HG03558 (cell line): ENCODE data around the gene MITF.
"Not testable (repeated sequence)": the region's sequence is repeated elsewhere in the genome, so short reads cannot be mapped to it uniquely, and the experiment has no call there.

Experiments
- ATAC-seq: cut with Tn5 transposase; IDR thresholded peaks from one replicate; pipeline ENCODE4 v1.9.1; 2021; ENCODE audit warnings: moderate number of reproducible peaks; ENCODE audit not compliant: unreplicated experiment; ENCODE audit errors: extremely low read depth

MITF gene

DNA sequence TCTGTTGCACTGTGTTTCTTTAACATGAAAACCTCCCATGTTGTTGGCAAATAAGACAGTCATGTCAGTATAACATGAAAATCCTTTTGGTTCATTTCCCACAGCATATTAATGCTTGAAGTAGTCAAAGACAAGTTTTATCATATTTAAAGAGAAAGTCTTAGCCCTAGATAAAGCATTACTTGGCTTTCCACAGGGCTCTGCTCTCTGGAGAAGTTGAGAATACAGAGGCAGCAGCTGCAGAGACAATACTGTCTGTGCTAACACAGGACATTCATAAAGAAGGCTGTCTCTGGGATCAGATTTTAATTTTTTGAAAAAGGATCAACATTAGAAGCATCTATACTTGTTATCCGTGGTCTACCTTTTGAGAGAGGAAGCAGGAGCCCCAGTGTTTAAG lies 156.8 kb downstream of the MITF start:
- no peak for ATAC-seq

DNA sequence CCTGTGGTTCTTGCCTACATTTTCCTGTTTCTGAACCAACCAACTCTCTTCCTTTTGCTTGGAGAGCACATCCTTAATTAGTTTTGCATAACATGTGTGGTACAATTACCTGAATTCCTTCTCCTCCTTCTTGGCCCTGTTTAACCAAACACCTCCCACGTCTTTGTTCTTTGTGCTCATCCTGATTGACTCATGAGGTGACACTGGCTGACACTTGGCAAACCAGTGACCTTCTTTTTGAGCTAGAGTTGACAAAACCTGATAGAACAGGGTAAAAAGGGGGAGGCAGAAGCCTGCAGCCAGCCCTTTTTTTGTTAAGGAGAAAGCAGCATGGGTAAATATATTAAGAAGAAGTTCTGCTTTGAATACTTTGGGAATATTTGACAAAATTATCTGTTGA lies 161.1 kb downstream of the MITF start:
- ATAC-seq: no peak

- ATAC-seq: no peak
Measured at GRCh38 chr3:69901802-69902201, 162.5 kb downstream of the MITF start.

DNA sequence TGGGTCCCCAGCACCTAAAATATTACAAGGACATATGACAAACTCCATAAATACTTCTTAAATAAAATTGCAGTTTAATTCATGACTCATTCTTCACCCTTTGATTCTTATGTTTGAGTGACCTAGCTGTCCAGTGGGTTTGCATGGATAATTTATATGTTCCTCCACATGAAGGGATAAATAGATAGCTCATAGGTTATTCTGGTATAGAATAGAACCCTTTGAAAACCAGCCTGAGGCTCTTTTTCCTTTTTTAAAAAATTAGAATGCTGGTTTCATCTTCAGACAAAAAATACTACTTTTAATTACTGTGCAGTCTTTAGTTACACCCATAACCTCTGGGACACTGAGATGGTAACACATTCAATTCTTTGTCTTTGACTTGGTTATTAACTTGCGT lies 163.1 kb downstream of the MITF start:
- no peak for ATAC-seq

DNA sequence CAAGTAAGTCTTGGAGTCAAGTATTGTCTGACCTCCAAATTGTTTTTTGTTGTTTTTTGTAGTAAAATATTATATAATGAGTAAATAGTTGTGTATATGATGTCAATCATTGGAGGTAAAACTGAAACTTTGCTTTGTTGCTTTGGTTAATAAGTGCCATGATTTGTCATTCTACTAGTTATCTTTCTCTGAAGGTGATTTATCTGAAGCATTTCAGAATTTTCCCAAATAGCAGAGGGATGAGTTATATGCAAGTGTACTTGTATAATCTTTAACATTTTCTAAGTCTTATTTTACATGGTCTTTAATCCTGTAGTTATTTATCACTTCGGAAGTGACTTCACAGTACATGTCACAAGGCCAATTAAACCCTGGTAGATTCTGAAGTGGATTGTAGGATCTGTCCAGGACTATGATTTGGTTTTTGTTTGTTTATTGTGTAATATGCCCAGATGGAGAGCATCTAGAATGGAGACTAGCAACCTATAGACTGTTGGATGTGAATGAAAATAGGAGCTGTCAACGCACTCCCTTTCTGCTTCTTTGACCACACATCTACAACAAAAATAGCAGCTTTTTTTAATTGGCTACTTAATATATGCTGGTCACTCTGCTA lies 167.2 kb downstream of the MITF start:
- ATAC-seq: no peak

- no peak for ATAC-seq
Measured at GRCh38 chr3:69907554-69907953, 168.3 kb downstream of the MITF start.

- not testable (repeated sequence) for ATAC-seq
Measured at GRCh38 chr3:69909859-69910258, 170.6 kb downstream of the MITF start.

- ATAC-seq: no peak
Measured at GRCh38 chr3:69913422-69913821, 174.2 kb downstream of the MITF start.

- ATAC-seq: no peak
Measured at GRCh38 chr3:69914395-69914794, 175.1 kb downstream of the MITF start.

GRCh38 chr3:69915726-69916125 lies 176.5 kb downstream of the MITF start:
- ATAC-seq: no peak

DNA sequence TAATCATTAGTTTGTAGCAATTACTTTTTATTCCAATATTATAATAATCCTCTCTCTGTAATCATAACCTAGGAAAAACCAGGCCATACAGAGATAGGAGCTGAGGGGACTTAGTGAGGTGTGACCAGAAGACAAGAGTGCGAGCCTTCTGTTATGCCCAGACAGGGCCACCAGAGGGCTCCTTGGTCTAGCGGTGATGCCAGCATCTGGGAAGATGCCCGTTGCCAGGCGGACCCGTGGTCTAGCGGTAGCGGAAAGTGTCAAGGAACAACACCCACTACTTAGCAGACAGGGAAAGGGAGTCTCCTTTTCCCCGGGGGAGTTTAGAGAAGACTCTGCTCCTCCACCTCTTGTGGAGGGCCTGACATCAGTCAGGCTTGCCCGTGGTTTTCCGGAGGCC lies 180.7 kb downstream of the MITF start:
- not testable (repeated sequence) for ATAC-seq

DNA sequence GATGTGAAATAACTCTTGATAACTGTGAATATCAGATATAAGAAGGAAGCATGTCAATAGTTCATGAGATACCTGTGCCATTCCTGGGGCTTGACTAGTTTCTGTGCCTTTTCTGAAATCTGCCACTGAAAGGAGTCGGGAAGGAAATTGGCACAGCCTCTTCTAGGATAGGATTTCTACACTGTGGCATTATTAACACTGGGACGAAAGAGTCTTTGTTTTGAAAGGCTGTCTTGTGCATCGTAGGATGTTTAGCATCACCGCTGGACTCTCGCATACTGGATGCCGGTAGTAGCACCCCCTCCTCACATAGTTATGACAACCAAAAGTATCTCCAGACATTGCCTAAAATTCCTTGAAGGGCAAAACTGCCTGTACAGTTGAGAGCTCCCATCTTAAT lies 182.4 kb downstream of the MITF start:
- ATAC-seq: no peak

DNA sequence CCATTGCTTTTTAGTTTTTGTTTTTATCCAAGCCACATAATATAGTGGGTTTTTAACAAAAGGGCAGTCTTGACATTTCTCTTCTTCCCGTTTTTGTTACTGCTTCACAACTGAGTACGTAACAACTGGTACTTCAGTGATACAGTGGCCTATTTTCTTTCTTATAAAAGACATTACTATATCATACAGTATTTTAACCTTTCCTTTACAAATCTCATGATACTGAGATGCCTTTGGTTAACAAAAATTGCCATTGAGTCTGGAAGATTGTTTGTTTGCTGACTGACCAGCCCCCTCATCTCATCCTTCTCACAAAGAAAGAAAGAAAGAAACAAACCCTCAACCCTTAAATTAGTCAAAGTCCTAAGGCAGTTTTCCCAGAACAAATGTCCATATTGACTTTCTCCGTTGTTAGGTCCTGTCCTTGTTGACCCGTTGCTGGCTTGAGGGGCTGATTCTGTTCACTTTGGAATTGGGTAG lies 183.3 kb downstream of the MITF start:
- ATAC-seq: no peak

DNA sequence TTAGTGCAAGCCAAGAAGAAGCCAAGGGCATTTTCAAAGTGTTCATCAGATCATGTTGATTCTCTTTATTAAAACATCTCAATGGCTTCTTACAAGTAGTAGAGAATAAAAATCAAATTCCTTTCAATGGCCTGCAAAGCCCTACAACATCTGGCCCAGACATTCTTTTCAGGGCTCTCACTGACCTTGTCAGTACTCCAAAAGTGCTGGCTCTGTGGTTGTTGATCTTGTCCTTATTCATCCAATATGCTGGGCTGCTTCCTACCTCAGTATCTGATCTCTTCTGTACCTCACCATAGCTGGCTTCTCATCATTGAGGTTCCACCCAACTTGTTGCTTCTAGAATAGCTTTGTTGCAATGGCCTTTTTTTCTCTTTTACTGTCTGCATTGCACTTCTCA lies 186.2 kb downstream of the MITF start:
- no peak for ATAC-seq

- no peak for ATAC-seq
Measured at GRCh38 chr3:69926385-69926784, 187.1 kb downstream of the MITF start.

DNA sequence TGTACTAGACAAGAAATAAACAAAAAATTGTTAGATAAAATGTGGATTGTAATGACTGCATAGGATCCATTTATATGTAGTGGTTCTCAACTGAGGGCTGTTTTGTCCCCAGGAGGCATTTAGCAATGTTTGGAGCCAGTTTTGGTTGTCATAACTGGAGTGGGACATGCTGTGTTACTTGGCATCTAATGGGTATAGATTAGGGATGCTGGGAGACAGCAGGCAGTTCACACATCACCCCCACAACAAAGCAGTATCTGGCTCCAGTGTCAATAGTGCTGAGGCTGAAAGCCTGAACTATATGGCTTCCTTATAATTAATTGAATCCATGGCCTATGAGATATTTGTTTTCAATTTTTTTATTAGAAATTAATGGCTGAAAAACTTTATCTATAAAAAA lies 188.3 kb downstream of the MITF start:
- no peak for ATAC-seq

DNA sequence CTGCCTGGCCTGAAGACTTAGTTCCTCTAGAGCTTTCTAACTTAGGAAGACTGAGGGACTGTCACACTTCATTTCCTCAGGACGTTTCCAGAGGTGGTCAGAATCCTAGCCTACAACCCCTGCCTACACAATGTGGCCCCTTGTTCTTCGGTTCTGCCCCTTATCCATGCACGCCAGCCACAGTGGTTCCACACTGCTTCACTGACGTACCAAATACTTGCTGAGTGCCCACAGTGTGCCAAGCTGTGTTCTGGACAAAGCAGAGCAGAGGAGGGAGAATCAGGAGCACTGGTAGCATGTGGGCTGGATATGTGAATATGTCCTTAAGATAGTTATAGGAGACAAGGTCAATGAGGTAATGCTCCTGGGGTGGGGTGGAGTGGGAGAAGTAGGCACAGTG lies 189.8 kb downstream of the MITF start:
- ATAC-seq: no peak

DNA sequence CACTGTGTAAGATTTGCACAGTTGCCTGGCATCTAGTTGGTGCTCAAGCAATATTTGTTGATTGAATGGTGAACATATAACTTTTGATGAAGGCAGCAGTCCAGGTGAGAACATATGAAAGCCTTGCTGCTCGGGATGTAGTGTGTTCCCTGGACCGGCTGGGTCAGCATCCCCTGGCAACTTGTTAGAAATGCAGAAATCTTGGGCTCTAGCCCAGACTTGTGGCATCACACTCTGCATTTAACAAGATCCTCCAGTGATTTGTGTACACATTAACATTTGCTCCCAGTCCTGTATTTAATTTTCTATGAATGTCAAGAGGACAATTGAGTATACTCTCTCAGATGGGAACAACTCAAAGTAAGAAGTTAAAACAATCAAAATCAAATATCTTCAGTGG lies 191.3 kb downstream of the MITF start:
- no peak for ATAC-seq

DNA sequence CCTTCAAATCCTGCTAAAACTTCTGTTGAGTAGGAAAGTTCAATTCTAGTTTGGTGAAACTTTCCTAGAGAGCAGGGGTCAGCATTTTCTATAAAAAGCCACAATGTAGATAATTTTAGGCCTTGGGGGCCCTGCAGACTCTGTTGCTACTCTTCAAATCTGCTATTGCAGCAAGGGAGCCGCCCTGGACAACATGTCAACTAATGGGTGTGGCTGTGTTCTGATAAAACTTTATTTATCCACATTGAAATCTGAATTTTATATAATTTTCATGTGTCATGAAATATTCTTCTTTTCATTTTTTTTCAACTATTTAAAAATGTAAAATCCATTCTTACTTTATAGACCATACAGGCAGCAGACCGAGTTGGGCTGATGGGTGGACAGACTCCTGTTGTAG lies 192.8 kb downstream of the MITF start:
- ATAC-seq: no peak

DNA sequence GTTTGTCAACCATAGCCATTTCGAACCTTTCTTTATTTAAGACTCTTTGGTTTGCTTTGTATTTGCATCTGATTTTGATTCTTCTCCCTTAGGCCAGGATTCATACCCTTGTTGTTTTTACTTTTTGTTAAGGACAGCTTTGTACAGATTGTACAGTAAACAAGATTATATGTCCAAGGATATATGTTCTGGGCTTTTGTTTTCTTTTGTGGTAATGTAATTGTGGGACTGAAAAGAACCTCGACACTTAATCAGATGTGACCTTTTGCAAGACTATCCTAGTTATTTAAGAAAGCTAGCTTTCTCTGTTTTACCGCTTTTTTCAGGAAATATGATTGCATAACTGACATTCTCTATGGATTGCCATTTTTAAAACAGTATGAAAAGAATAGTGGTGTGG lies 193.2 kb downstream of the MITF start:
- no peak for ATAC-seq

DNA sequence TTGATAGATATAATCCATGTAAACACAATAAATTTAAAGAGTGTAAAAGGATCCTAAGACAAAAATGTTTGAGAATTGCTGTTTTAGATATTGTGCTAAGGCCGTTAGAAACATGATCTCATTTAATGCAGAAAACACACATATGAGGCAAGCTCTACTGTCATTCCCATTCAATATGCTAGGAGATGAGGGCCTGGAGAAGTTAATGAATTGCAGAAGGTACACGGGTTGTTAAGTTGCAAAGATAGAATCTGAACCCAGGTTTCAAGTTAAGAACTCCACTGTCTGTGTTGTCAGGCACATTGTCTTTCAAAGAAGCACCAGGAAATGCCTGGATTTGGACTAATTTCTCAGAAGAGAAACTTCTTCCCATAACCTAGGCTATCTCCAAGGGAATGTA lies 195.1 kb downstream of the MITF start:
- ATAC-seq: no peak

DNA sequence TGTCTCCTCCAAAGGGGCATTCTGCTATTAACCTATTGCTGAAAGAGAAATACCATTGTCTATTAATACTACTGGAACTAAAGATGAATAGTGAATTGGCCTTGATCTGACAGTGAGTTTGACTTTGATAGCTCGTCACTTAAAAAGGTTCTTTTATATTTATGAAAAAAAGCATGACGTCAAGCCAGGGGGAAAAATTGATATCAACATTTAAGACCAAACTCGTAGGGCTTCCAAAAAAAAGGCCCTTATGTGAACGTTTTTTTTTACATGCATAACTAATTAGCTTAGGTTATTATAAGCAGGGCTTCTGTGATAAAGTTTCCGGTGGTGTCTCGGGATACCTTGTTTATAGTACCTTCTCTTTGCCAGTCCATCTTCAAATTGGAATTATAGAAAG lies 197.0 kb downstream of the MITF start:
- no peak for ATAC-seq

- no peak for ATAC-seq
Measured at GRCh38 chr3:69938061-69938460, 198.8 kb downstream of the MITF start.
